PC-9 (cell line): ENCODE results near the gene SYT1. TPM values are rescaled to one million over a fixed set of nuclear protein-coding genes. Genes with fewer than 3 reads are reported as not detected.

Experiments
- BruUV-seq: library from RNA; stranded (reverse); fragments of 400-500 nt; replicated peaks from 2 replicates; lab custom pipeline; 2021; lab: Mats Ljungman, UMichigan
- CTCF ChIA-PET: fragments of 300-600 bp; sonication (Branson Sonifier 250); formaldehyde crosslinking; loops from one replicate; lab custom pipeline; 2022; ENCODE audit warnings: antibody characterized with exemption; lab: Charles Lee
- POLR2A ChIA-PET: fragments of 300-600 bp; sonication (Branson Sonifier 250); formaldehyde crosslinking; loops from one replicate; lab custom pipeline; 2022; ENCODE audit warnings: antibody characterized with exemption; ENCODE audit not compliant: unreplicated experiment; lab: Charles Lee
- DNase-seq, 2 experiments: peaks; one replicate each; pipeline versions ENCODE4 v3.0.0 to v3.0.0-alpha.2; 2015 to 2022; ENCODE audit warnings: mixed read lengths in 1 of 2
- H2AFZ ChIP-seq: fragments of 200-600 bp; sonication (generic); 2 replicates; pipeline ENCODE4 v1.8.1; 2017; ENCODE audit warnings: antibody characterized with exemption
- H3F3A ChIP-seq: fragments of 200-600 bp; sonication (generic); 2 replicates; pipeline ENCODE4 v1.8.1; 2017; ENCODE audit warnings: antibody characterized with exemption, mild to moderate bottlenecking, low read depth; ENCODE audit not compliant: insufficient read depth
- H3K27ac ChIP-seq: fragments of 200-600 bp; sonication (generic); 2 replicates; pipeline ENCODE4 v1.6.1; 2016; ENCODE audit warnings: mixed run types
- H3K27me3 ChIP-seq: fragments of 200-600 bp; sonication (generic); 2 replicates; pipeline ENCODE4 v1.6.1; 2016; ENCODE audit warnings: low read depth, mixed run types; ENCODE audit not compliant: insufficient read depth
- H3K36me3 ChIP-seq: fragments of 200-600 bp; sonication (generic); 2 replicates; pipeline ENCODE4 v1.6.1; 2016; ENCODE audit warnings: low read depth, mixed run types
- H3K4me1 ChIP-seq: fragments of 200-600 bp; sonication (generic); replicated peaks from 2 replicates; pipeline ENCODE4 v1.6.1; 2016; ENCODE audit warnings: mixed run types; ENCODE audit not compliant: insufficient read depth
- H3K4me2 ChIP-seq: fragments of 200-600 bp; sonication (generic); 2 replicates; pipeline ENCODE4 v1.6.1; 2017; ENCODE audit warnings: mixed run types
- H3K4me3 ChIP-seq: fragments of 200-600 bp; sonication (generic); 2 replicates; pipeline ENCODE4 v1.6.1; 2016; ENCODE audit warnings: mixed run types
- H3K79me2 ChIP-seq: fragments of 200-600 bp; sonication (generic); 2 replicates; pipeline ENCODE4 v1.6.1; 2017; ENCODE audit warnings: low read depth, mixed run types
- H3K9me2 ChIP-seq: fragments of 200-600 bp; sonication (generic); 2 replicates; pipeline ENCODE4 v1.8.1; 2017; ENCODE audit warnings: mild to moderate bottlenecking; ENCODE audit not compliant: insufficient read depth
- H3K9me3 ChIP-seq: fragments of 200-600 bp; sonication (generic); 2 replicates; pipeline ENCODE4 v1.8.1; 2016; ENCODE audit warnings: low read depth; ENCODE audit not compliant: insufficient read depth
- H4K20me1 ChIP-seq: fragments of 200-600 bp; sonication (generic); 2 replicates; pipeline ENCODE4 v1.8.1; 2017; ENCODE audit not compliant: insufficient read depth
- CTCF ChIP-seq: fragments of 200-600 bp; sonication (generic); conservative IDR thresholded peaks from 2 replicates; pipeline ENCODE4 v1.6.1; 2017; ENCODE audit warnings: mixed run types, antibody characterized with exemption, mild to moderate bottlenecking, moderate library complexity
- EZH2 ChIP-seq: fragments of 200-600 bp; sonication (generic); IDR thresholded peaks from 2 replicates; pipeline ENCODE4 v1.8.0; 2017; ENCODE audit warnings: antibody characterized with exemption, low read depth
- intact Hi-C: fragments of 100-400 bp; cut with micrococcal nuclease; formaldehyde crosslinking; loops from one replicate; pipeline ENCODE4 v1.10.0; 2022; ENCODE audit not compliant: unreplicated experiment
- total RNA-seq: library from RNA; stranded (reverse); gene quantifications from 2 replicates; pipeline ENCODE4 v1.2.3, GENCODE V29; 2021

Gene SYT1
- total RNA-seq, 1 experiment from 2014 or later: 1.2 TPM

DNA sequence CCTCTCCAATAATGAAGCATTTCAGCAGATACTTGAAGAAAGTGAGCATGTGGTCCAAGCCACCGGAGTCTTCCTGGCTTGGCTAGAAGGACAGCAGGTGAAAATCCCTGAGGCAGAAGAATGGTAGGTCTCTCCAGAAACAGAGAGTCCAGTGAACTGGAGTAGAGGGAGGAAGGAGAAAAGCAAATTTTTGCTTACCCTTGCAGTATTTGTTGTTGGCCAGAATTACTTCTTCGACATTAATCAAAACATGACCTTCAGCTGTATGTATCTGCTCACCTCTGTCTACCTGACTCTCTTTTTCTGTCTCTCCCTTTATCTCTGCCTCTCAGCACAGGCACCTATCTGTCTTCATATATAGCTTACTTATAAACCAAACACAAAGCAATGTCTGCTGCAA is 208.9 kb downstream of the SYT1 start:
- no peak for TF ChIP-seq EZH2

DNA sequence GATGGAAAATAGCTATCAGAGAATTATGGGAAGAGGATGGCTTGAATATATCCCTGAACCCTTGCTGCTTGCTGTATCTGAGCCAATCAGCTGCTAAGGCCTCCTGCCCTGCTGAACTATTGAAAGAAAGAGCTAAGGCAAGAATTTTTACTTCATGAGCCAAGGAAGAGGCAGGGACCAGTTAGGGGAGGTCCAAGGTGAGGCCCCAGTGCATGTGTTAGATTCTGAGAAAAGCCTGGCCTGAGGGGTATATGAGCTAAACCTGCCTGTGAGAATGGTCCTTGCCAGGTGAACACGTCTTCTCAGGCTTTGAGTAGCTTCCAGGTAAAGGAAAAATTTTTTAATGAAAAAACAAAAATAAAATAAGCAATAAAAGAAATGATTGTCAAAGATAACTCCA is 218.0 kb downstream of the SYT1 start:
- Histone ChIP-seq H4K20me1 (no peaks in the 10 kb centered on the region), H3K4me2 (no peak overlapping the region), H3K4me3 (no peak overlapping the region), H3K27me3 (no peaks in the 10 kb centered on the region), H3K27ac (no peak overlapping the region), H3K9me2 (no peaks in the 10 kb centered on the region), H3K36me3 (no peaks in the 10 kb centered on the region), H3K4me1 (peaks cover 10% of the 10 kb centered on the region; the same call in 1 of the 2 replicates), H3K79me2 (no peaks in the 10 kb centered on the region), H3K9me3 (no peaks in the 10 kb centered on the region; the same call in 1 of the 2 replicates), H3F3A (no peaks in the 10 kb centered on the region), H2AFZ (peak overlapping the region; percentile 22; the same call in 1 of the 2 replicates)
- TF ChIP-seq CTCF: no peak
- TF ChIP-seq EZH2: no peak
- ChIA-PET CTCF (no interaction called here), POLR2A (interaction anchor here (0.7 kb wide), 1 partner anchor 24 kb away, joined by 11 read pairs; no protein-coding TSS in a partner anchor)
- no TSS peak for BruUV-seq
- DNase-seq: no peak
- intact Hi-C loops: loop anchor here (10.0 kb wide), 1 partner anchor 168 kb away; no protein-coding TSS in a partner anchor

More for the DNA sequence above, 208.9 kb downstream of the SYT1 start:
- no peak overlapping the region for H3K4me3 ChIP-seq
- no peak overlapping the region for H3K4me2 ChIP-seq
- no peak overlapping the region for H3K27ac ChIP-seq
- H3F3A ChIP-seq: no peaks in the 10 kb centered on the region
- H2AFZ ChIP-seq: no peak overlapping the region
- no peaks in the 10 kb centered on the region for H3K36me3 ChIP-seq
- ChIA-PET CTCF (no interaction called here), POLR2A (no interaction called here)
- H3K27me3 ChIP-seq: no peaks in the 10 kb centered on the region
- H3K79me2 ChIP-seq: no peaks in the 10 kb centered on the region
- no peaks in the 10 kb centered on the region for H3K9me2 ChIP-seq
- DNase-seq: no peak
- H4K20me1 ChIP-seq: no peaks in the 10 kb centered on the region
- no peaks in the 10 kb centered on the region for H3K4me1 ChIP-seq
- intact Hi-C loops: no loop called here
- H3K9me3 ChIP-seq: no peaks in the 10 kb centered on the region
- BruUV-seq: no TSS peak

DNA sequence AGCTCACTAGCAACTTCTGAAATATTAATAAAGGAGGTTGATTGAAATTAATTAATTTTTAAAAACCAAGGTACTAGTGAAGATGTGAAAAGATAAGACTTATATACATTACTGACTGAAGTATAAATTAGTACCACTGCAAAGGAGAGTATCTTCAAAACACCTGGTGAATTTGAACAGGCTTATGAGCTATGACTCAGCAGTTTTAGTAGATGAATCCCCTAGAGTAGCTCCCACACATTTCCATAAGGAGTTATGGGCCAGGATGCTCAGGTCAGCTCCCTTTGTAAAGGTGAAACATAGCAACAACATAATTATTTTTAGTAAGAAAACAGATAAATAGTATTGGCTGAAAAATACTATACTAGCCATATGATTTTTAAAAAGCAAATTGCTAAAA is 218.6 kb downstream of the SYT1 start:
- Histone ChIP-seq H3K27me3 (no peaks in the 10 kb centered on the region), H3K79me2 (no peaks in the 10 kb centered on the region), H3K27ac (no peak overlapping the region), H4K20me1 (no peaks in the 10 kb centered on the region), H3K4me2 (no peak overlapping the region), H3K9me2 (no peaks in the 10 kb centered on the region), H3K36me3 (no peaks in the 10 kb centered on the region), H3F3A (no peaks in the 10 kb centered on the region), H3K9me3 (no peaks in the 10 kb centered on the region; the same call in 1 of the 2 replicates), H2AFZ (peak overlapping the region; percentile 22; the same call in 1 of the 2 replicates), H3K4me1 (peaks cover 10% of the 10 kb centered on the region; the same call in 1 of the 2 replicates), H3K4me3 (no peak overlapping the region)
- intact Hi-C loops: loop anchor here (10.0 kb wide), 1 partner anchor 168 kb away; no protein-coding TSS in a partner anchor
- POLR2A ChIA-PET: interaction anchor here (0.7 kb wide), 1 partner anchor 25 kb away, joined by 11 read pairs; no protein-coding TSS in a partner anchor
- no TSS peak for BruUV-seq
- CTCF ChIA-PET: no interaction called here
- no peak for DNase-seq
- TF ChIP-seq EZH2 (no peak), CTCF (no peak)
